Parathyroid adenoma (tissue), 2 donors: Measurements from ENCODE around the gene VWA5B1.

Experiments
- H2AFZ ChIP-seq: fragments of 300-600 bp; sonication (generic); one replicate; pipeline ENCODE4 v1.7.0; 2017; ENCODE audit warnings: antibody characterized with exemption, mild to moderate bottlenecking
- H3K27ac ChIP-seq: fragments of 300-600 bp; sonication (generic); one replicate; pipeline ENCODE4 v1.7.0; 2017
- H3K27me3 ChIP-seq: fragments of 300-600 bp; sonication (generic); one replicate; pipeline ENCODE4 v1.7.0; 2017; ENCODE audit warnings: low read length; ENCODE audit not compliant: control insufficient read depth, insufficient read depth
- H3K36me3 ChIP-seq: fragments of 300-600 bp; sonication (generic); one replicate; pipeline ENCODE4 v1.7.0; 2017; ENCODE audit warnings: low read length; ENCODE audit not compliant: control insufficient read depth, insufficient read depth
- H3K4me1 ChIP-seq: fragments of 300-600 bp; sonication (generic); one replicate; pipeline ENCODE4 v1.7.0; 2017; ENCODE audit warnings: control low read depth
- H3K4me2 ChIP-seq: fragments of 300-600 bp; sonication (generic); one replicate; pipeline ENCODE4 v1.7.0; 2017; ENCODE audit warnings: low read length
- H3K4me3 ChIP-seq: fragments of 300-600 bp; sonication (generic); one replicate; pipeline ENCODE4 v1.7.0; 2017; ENCODE audit warnings: low read depth, low read length
- H3K79me2 ChIP-seq: fragments of 300-600 bp; sonication (generic); one replicate; pipeline ENCODE4 v1.7.0; 2017; ENCODE audit warnings: control low read depth
- H3K9ac ChIP-seq: fragments of 300-600 bp; sonication (generic); one replicate; pipeline ENCODE4 v1.7.0; 2017; ENCODE audit warnings: mild to moderate bottlenecking
- H3K9me3 ChIP-seq: fragments of 300-600 bp; sonication (generic); one replicate; pipeline ENCODE4 v1.7.0; 2017; ENCODE audit warnings: low read length; ENCODE audit not compliant: control insufficient read depth
- TF ChIP-seq, protein P1 (sequence below): fragments of 300-600 bp; sonication (generic); IDR thresholded peaks from one replicate; pipeline ENCODE4 v1.7.0; 2017; ENCODE audit warnings: antibody characterized with exemption, mild to moderate bottlenecking
- donor health status: primary hyperparathyroidism.

Gene VWA5B1

GRCh38 chr1:20322081-20322824, 31.6 kb downstream of the VWA5B1 start:
- peak overlapping the region; percentile 95 for H3K27ac ChIP-seq
- no peak overlapping the region for H3K9ac ChIP-seq
- no peaks in the 10 kb centered on the region for H3K9me3 ChIP-seq
- H3K4me3 ChIP-seq, result no peak overlapping the region
- peaks cover 67% of the 10 kb centered on the region for H3K4me1 ChIP-seq
- TF ChIP-seq, protein P1, sequence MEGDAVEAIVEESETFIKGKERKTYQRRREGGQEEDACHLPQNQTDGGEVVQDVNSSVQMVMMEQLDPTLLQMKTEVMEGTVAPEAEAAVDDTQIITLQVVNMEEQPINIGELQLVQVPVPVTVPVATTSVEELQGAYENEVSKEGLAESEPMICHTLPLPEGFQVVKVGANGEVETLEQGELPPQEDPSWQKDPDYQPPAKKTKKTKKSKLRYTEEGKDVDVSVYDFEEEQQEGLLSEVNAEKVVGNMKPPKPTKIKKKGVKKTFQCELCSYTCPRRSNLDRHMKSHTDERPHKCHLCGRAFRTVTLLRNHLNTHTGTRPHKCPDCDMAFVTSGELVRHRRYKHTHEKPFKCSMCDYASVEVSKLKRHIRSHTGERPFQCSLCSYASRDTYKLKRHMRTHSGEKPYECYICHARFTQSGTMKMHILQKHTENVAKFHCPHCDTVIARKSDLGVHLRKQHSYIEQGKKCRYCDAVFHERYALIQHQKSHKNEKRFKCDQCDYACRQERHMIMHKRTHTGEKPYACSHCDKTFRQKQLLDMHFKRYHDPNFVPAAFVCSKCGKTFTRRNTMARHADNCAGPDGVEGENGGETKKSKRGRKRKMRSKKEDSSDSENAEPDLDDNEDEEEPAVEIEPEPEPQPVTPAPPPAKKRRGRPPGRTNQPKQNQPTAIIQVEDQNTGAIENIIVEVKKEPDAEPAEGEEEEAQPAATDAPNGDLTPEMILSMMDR, result no peak
- H3K27me3 ChIP-seq, result no peaks in the 10 kb centered on the region
- no peaks in the 10 kb centered on the region for H3K36me3 ChIP-seq
- H3K4me2 ChIP-seq, result no peak overlapping the region
- no peaks in the 10 kb centered on the region for H3K79me2 ChIP-seq
- H2AFZ ChIP-seq, result peak overlapping the region; percentile 42

GRCh38 chr1:20322825-20323612, 32.3 kb downstream of the VWA5B1 start:
- peaks cover 68% of the 10 kb centered on the region for H3K4me1 ChIP-seq
- H3K4me2 ChIP-seq, result peak overlapping the region; percentile 61
- no peaks in the 10 kb centered on the region for H3K27me3 ChIP-seq
- peak overlapping the region; percentile 50 for H2AFZ ChIP-seq
- no peaks in the 10 kb centered on the region for H3K79me2 ChIP-seq
- no peaks in the 10 kb centered on the region for H3K9me3 ChIP-seq
- no peak overlapping the region for H3K9ac ChIP-seq
- H3K4me3 ChIP-seq, result peak overlapping the region; percentile 29
- no peaks in the 10 kb centered on the region for H3K36me3 ChIP-seq
- TF ChIP-seq, protein P1, result no peak
- H3K27ac ChIP-seq, result peak overlapping the region; percentile 95

GRCh38 chr1:20323613-20323920, 32.9 kb downstream of the VWA5B1 start:
- Histone ChIP-seq H3K9me3 (no peaks in the 10 kb centered on the region), H3K27me3 (no peaks in the 10 kb centered on the region), H3K4me1 (peaks cover 68% of the 10 kb centered on the region), H3K27ac (peak overlapping the region; percentile 95), H3K4me3 (peak overlapping the region; percentile 29), H3K9ac (no peak overlapping the region), H3K79me2 (no peaks in the 10 kb centered on the region), H3K36me3 (no peaks in the 10 kb centered on the region), H3K4me2 (peak overlapping the region; percentile 61), H2AFZ (peak overlapping the region; percentile 50)
- TF ChIP-seq, protein P1, result no peak

DNA sequence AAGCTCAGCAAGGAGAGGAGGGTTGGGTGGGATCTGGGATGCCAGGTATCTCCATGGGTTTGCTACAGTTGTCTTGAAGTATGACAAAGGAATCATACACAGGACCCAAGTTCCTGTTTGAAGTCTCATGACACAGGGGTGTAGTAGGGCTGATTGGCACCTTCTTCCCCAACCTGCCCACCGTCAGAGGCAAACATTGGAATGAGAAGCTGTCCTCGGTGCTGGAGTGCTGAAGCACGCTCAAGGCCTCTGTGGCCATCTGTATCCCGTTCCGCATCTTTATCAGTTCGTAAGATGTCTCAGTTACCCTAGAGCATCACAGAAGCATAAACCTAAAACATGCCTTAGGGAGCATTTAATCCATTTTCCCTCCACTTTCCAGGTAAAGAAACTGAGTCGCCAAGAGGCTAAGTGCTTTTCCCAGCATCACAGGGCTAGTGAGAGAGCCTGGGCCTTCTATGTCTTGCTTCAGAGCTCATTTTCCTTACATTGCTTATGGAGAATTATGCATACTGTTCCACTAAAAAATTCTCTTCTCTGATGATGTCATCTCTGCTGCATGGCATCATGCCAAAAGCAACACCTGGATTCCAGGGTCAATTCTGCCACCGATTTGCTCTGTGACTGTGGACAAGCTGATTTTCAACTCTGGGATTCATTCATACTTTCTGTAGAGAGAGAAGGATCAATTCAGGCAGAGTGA, 34.2 kb downstream of the VWA5B1 start:
- H3K4me2 ChIP-seq, result no peak overlapping the region
- H3K27ac ChIP-seq, result peak overlapping the region; percentile 95
- no peaks in the 10 kb centered on the region for H3K9me3 ChIP-seq
- H3K36me3 ChIP-seq, result no peaks in the 10 kb centered on the region
- TF ChIP-seq, protein P1, result no peak
- peaks cover 62% of the 10 kb centered on the region for H3K4me1 ChIP-seq
- H3K27me3 ChIP-seq, result no peaks in the 10 kb centered on the region
- H3K79me2 ChIP-seq, result no peaks in the 10 kb centered on the region
- H3K9ac ChIP-seq, result no peak overlapping the region
- H3K4me3 ChIP-seq, result no peak overlapping the region
- H2AFZ ChIP-seq, result no peak overlapping the region
